Mesenteric fat pad (tissue), 1 donor: ENCODE measurements around the gene MYBPHL. TPM values are rescaled to one million over a fixed set of nuclear protein-coding genes. Genes with fewer than 3 reads are reported as not detected.

Experiments
- total RNA-seq: library from RNA; stranded (reverse); fragmentation: NEBNext Ultra II Directional; extraction: Animal tissue kit (Norgen Biotek cat#: 25700); gene quantifications from one replicate; pipeline ENCODE4 v1.2.1, GENCODE V29; 2021
- donor health status: DM: yes; HTN: yes; CAD: no.

MYBPHL gene
- total RNA-seq, 1 donor from 2014 or later = not detected

Other genes starting within 250 kb of the MYBPHL start
- 71.2 TPM for gene TAF13, start 231.0 kb downstream of the MYBPHL start, total RNA-seq
- 41.0 TPM for gene TMEM167B, start 216.2 kb downstream of the MYBPHL start, total RNA-seq
- 0.26 TPM for gene ELAPOR1, start 192.9 kb downstream of the MYBPHL start, total RNA-seq
- 119 TPM for gene SARS1, start 93.1 kb downstream of the MYBPHL start, total RNA-seq
- gene CELSR2, start 57.5 kb downstream of the MYBPHL start, total RNA-seq = 1.5 TPM
- gene PSRC1, start 23.9 kb downstream of the MYBPHL start, total RNA-seq = 0.90 TPM
- 169 TPM for gene SORT1, start 90.9 kb upstream of the MYBPHL start, total RNA-seq
- gene PSMA5, start 119.4 kb upstream of the MYBPHL start, total RNA-seq = 63.9 TPM
- gene SYPL2, start 159.5 kb upstream of the MYBPHL start, total RNA-seq = 7.3 TPM
- 3.0 TPM for gene ATXN7L2, start 176.9 kb upstream of the MYBPHL start, total RNA-seq
- gene CYB561D1, start 187.1 kb upstream of the MYBPHL start, total RNA-seq = 8.9 TPM
- gene AMIGO1, start 202.7 kb upstream of the MYBPHL start, total RNA-seq = 7.4 TPM
- not detected for gene GPR61, start 232.9 kb upstream of the MYBPHL start, total RNA-seq
- gene GNAI3, start 241.6 kb upstream of the MYBPHL start, total RNA-seq = 8.7 TPM